Smooth muscle cell of the brain vasculature (primary cell): ENCODE data around the gene DLX3.

Source experiments
- DNase-seq: peaks from one replicate; pipeline ENCODE4 v3.0.0-alpha.2; 2012; ENCODE audit warnings: low read depth, low spot score

Gene DLX3

DNA sequence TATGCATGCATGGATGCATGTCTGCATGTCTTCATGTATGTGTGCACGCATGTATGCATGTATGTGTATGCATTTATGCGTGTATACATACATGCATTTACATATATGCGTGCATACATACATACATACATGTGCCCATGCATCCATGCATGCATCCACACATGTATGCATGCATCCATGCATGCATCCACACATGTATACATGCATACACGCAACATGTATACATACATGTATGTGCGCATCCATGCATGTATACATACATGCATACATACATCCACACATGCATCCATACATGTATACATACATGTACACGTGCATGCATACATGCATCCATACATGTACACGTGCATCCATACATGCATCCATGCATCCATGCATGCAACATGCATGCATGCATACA is 29.8 kb upstream of the DLX3 start:
- no peak for DNase-seq

DNA sequence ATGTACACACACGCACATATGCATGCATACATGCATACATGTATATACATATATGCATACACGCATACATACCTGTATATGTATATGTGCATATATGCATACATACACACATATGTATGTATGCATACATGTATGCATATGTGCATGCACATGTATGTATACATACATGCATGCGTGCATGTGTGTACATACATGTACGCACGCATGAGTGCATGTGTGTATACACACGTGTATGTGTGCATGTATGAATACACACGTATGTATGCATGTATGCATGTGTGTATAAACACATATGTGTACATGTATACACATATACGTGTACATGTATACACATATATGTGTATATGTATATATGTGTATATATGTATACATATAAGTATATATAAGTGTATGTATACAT is 28.5 kb upstream of the DLX3 start:
- DNase-seq: no peak

DNA sequence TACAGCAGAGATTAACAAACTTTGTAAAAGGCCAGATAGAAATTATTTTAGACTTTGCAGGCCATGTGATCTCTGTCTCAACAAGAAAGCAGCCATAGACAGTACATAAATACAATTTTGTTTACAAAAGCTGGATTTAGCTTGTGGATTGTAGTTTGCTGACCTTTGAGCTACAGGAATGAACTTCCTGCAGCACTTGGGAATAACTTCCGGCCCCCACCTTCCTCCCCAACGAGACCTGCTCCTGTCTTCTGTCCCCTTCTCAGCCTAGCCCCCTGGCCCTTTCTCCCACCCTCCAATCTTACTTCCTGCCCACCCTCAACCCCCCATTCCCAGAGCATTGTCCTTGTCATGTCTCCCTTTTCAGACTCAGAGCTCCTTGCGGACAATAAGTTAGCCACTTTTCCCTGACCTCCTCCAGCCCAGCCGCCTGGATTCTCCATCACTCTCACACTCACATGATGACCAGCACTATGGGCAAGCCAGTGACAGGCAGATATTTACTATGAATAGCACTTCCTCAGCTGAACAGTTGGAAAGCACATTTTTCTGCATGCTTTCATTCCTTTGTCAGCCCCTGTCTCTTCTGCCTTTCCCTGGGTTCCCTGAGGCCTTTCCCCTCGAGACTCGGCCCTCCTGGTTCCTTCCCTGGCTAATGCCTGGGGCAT is 27.6 kb upstream of the DLX3 start:
- DNase-seq: no peak

DNA sequence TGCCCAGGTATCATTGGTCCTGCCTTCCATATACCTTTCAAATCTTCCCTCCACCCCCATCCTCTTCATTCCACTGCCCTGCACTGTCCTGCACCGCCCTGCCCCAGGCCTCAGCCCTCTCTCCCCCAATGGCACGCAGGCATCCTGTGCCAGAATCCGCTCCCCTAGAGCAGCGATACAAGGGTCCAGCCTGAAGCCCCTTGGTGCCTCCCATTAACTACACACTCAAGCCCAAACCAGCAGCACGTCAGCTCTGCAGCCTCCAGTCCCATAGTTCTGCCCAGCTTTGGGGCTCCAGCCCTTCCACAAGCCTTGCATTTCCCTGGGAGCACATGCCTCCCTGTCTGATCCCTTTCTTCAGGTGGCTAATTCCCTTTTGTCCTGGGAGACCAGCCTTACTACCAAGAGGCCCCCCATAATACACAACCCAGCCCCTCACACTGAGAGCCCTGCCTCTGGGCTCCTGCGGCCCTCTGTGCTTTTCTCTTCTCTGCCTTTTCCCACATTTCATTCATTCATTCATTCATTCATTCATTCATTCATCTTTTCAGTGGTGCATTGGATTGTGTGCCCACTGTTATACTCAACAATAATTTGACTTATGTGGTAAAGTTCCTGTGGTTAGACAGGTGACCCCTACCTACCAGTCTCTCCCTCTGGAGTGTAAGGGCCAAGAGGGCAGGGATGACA is 26.8 kb upstream of the DLX3 start:
- no peak for DNase-seq

DNA sequence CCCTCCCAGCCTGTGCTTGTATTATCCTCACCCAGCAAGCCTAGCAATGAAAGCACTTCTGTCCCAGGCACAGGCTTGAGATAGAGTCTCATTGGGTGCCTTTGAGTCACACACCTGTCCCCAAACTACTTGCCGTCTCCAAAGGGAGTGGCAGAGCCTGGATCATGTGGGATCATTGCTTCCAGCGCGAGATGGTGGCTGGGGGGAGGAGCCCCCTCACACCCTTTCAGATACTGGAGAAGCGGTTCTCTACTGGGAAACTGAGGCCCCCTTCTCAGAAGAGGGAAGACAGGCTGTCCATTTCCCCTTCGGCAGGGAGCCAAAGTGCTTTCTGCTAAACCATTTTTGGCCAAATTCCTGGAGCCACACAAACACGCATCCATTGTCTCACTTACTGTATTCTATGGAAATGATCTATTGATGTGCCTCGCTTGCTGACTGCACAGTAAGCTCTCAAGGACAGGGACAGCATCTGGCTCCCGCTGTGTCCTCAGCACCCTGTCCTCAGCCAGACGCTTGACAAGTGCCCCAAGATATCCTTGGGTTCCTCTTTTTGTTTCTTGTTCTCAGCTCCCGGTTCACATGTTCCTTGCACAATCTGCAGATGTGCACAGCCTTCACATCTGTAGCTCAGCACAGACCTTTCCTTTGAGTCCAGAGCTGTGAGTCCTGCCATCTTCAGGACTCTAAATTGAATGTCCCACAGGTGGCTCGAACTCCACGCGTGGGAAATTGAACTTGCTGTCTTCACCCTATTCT is 26.0 kb upstream of the DLX3 start:
- no peak for DNase-seq

DNA sequence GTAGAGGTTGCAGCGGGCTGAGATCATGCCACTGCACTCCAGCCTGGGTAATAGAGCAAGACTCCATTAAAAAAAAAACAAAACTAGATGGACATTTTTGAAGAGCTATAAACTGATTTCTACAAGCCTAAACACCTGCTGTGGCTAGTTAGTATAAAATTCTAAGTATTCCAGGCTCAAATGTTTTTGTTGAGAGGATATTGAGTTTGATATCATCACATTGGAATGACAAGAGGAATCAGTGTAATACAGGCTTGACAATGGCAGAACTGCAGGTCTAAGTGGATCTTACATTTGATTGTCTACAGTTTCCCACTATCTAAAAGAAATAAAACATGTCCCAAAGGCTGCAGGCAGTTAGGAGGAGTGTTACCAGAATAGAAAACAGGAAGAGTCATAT is 23.9 kb upstream of the DLX3 start:
- DNase-seq: no peak

DNA sequence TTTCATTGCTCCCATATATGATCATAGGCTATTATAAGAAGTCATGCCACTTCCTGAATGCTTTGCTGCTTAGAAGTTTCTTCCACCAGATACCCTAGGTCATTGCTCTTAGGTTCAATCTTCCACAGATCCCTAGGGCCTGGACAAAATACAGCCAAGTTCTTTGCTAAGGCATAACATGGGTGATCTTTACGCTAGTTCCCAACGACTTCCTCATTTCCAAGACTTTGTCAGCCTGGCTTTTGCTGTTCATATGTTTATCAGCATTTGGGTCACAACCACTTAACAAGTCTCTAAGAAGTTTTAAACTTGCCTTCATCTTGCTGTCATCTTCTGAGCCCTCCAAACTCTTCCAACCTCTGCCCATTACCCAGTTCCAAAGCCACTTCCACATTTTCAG is 20.1 kb upstream of the DLX3 start:
- DNase-seq: no peak

DNA sequence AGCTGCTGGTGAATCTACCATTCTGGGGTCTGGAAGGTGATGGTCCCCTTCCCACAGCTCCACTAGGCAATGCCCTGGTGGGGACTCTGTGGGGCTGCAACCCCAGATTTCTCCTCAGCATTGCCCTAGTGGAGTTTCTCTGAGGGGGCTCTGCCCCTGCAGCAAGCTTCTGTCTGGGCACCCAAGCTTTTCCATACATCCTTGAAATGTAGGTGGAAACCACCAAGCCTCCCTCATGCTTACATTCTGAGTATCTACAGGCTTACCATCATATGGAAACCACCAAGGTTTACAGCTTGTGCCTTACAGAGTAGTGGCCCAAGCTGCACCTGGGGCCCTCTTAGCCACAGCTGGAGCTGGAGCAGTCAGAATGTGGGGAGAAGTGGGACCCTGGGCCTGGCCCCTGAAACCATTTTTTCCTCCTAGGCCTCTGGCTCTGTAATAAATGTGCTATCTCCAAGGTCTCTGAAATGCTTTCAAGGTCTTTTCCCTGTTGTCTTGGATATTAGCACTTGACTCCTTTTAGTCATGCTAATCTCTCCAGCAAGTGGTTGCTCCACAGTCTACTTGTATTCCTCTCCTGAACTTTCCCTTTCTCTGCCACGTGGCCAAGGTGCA is 19.6 kb upstream of the DLX3 start:
- no peak for DNase-seq

DNA sequence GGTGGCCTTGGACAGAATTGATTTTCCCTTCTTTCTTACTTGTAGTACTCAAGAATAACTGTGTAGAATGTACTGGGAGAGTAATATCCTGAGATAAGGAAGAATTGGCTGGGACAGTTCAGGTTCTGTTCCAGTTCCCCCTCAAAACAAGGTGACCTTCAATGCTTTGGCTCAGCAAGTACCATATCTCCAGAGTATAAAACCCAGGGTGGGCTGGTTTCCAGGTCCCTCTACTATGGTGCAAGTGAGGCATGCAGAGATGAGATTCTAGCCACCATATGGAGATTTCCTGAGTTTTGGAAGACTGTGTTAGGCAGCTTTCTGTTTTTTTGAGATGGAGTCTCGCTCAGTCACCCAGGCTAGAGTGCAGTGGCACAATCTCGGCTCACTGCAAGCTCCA is 18.1 kb upstream of the DLX3 start:
- DNase-seq: no peak

DNA sequence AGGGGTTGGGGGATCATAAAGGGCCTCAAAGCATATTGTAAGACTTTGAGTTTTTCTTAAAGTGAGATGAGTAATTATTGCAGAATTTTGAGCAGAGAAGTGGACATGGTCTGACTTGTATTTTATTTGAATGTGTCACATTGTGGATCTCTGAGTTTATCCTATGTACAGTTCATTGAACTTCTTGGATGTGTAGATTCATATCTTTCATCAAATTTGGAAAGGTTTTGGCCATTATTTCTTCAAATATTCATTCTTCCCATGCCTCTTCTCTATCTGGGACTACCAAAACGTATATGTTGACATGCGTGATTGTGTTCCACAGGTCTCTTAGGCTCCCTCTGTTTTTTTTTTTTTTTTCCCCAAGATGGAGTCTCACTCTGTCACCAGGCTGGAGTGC is 14.3 kb upstream of the DLX3 start:
- no peak for DNase-seq

DNA sequence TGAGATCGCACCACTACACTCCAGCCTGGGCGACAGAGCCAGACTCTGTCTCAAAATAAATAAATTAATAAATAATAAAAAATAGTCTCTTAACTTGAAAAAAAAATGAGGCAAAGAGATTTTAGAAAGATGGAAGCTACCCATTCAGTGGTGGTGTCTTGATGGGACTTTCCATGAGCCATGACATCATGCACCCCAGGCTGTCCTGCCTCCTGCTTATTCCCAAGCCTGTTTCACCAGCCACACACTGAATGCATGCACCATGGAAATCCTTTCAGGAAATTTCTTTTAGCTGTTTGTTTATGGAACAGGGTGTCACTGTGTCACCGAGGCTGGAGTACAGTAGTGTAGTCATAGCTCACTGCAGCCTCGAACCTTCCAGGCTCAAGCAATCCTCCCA is 8.9 kb upstream of the DLX3 start:
- DNase-seq: no peak

DNA sequence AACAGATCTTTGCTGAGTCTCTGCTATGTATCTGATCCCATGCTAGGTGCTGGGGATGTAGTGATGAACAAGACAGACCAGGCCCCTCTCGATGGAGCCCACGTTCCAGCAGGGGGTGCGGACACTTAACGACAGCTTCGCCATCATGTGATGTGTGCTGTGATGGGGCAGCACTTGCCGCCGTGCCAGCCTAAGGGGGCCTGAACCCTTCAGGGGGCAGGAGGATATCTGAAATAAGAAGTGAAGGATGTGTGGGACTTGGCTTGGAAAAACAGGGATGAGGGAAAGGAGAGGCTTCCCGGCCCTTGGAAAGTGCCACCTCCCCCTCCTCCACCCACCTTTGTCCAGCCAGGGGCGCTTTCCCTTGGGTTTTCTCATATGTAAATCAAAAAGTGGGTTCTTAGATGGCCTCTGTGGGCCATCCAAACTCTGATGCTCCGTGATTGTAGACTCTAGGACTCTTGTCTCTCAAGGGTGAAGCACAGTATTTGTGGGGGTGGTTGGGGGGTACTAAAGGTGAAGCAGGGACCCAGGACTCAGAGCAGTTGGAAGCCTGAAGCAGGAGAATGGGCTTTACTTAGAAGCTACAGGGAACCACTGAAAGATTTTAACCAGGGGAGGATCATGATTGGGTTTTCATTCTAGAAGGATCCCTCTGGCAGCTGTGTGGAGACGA is 4.0 kb upstream of the DLX3 start:
- DNase-seq: no peak

DNA sequence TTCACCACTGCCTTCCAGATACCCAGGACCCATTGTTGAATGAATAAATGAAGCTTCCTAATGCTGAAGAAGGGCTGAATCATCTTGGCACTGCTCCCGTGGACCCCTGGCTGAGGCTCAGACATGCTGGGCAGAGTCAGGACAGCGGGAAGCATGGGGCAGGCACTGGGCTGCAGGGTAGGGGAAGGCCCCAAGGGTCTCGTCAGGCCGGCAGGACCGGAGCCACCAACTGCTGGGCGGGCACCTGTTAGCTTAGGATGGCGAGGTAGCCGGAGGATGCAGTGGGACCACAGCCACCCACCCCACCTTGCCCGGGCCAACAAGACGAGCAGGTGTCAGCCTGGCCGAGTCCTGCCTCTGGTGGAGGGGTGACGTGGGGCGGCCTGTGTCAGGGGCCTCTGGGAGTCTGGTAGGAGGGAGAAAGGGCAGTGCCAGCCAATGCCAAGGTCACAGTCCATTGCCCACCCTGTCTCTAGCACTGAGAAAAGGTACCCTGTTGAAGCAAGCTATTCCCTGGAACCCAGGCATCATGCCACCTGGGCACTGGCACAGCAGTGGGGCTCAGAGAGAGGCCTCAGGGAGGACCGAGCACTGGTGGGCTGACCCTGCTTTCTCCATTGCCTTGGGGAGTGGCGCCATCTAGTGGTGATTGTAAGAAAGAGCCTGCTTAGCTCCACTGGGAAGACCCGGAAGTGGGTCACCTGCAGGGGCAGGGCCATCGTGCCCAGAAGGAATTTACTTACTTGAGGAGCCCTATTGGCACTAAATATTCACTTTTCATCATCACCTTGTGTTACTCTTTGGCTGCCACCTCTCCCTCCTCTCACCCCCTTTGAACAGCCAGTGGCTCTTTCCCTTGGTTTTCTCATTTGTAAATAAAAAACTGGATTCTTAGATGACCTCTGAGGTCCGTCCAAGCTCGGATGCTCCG is 3.0 kb upstream of the DLX3 start:
- DNase-seq: peak; percentile 58

DNA sequence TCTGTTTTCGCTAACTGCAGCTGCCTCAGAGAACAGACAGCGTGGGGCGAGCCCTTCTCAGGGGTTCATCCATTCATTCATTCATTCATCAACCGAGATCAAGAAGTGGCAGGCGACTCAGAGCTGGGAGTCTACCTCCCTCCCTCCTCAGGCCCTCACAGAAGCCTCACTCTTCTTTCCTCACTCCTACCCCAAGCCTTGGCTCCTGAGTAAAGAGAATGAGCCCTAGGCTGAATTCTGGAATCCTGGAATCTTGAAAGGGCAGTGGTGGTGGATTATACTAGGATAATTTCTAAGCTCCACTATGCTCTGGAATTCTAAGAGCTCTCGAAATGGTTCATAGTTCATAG is 2.3 kb upstream of the DLX3 start:
- DNase-seq: no peak

DNA sequence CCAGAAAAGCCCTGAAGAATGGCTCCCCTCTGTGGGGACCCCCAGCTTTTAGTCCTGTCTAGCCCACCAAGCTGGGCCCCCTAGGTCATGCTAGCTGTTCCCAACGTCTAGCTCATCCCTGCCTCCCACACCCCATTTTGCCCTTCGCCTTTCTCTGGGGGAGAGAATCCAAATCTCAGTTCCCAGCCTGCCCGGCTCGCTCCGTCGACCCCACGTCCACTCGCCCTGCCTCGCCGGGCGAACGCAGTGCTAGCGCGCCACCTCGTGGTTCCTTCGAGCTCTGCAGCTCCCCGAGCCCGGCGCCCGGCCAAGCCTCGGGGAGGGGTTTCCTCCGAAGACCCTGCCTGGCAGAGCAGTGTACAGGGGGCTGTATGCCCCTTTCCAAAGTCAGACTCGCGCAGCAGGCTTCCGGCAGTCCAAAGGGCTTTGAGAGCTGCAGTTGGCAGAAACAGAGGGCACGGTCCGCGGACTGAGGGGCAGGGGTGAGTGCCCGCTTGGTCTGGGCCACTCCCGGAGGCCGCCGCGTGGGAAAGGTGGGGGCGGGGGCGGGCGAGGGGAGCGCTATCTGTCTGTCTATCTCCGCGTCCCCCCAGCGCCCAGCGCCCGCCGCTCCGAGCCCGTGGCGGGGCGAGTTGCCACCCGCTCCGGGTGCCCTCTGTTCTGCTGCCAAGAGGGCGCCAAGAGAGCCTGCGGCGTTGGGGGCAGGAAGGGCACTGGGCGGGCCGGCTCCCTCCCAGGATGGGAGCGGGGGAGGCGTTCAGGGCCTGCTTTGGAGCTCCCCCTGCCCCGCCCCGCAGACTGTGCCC is 1.7 kb upstream of the DLX3 start:
- no peak for DNase-seq

DNA sequence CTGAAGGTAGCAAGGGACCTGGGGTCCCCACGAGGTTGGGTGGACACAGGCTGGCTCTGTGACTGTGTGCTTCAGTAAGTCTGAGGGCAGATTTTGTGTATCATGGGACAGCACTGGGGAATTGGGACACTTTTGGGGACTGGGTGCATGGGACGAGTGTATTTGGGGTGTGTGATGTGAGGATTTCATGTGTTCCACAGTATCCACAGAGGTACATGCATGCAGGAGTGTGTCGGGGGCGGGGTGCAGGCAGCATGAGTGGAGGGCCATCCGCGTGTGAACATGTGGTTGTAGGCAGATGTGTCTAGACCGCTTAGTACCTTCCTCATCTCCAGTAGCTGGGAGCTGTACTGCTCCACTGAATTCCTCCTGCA is 1.1 kb upstream of the DLX3 start:
- no peak for DNase-seq

DNA sequence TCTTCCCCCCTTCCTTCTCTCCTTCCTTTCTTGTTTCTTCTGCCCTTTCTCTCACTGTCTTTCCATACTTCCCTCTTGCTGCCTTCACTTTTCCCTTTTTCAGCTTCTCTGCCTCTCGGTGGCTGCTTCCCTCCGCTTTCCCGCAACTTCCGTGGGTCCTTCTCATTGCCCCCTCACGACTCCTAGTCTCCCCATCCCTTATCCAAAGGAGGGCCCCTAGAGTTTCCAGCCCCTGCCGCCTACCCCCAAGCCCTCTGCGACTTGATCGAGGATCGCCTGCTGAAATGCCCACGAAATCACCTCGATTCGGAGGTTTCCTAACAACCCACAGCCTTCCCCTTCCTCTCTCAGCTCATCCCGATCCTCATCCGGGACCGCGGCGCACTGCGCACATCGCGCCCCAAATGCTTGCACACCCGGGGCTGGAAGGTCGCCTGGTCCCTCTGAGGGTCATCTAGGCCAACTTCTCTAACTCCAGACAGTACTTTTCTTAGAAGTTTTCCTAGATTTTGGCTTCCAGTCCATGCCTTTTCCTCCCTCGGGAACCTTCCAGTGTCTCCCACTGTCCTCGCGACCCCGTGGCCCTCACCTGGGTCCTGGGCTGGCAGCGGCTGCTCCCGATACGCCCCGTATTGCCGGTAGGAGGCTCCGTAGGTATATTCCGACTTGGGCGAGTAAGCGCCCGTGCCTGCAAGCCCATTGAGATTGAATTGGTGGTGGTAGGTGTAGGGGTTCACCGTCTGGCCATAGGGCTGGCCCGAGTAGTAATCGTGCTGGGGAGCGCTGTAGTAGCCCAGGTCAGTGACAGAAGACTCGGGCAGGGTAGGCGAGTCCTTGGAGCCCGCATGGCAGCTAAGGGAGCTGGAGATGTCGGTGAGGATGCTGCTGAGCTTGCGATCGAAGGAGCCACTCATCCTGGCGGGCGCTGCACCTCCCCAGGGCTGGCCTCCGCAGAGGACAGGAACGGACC is 654 bp downstream of the DLX3 start:
- no peak for DNase-seq

DNA sequence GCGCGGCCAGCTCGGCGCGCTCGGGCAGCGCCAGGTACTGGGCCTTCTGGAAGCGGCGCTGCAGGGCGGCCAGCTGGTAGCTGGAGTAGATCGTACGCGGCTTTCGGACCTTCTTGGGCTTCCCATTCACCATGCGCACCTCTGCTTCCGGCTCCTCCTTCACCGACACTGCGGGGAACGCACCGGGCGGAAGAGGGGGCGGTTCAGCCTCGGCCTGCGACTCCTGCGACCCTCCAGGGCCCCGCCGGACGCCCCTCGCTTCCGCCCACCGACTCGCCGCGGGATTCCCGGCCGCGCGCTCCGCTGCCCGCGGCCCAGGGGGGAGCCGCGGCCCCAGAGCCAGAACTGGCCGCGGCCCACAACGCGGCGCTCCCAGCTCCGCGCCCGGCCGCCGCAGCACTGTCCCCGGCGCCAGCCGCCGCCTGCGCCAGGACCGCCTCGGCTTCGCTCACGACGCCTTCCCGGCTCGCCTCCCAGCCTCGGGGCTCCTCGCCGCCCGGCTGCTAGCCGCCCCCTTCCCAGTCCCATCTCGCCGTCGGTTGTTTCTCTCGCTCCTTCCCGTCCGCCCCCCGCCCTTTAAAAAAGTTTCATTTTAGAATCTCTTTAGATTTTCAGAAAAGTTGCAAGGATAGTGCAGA is 1.5 kb downstream of the DLX3 start:
- DNase-seq: no peak
